HepG2 (cell line): ENCODE data around the gene CHN1. TPM values are rescaled to one million over a fixed set of nuclear protein-coding genes. Genes with fewer than 3 reads are reported as not detected.

Experiments used
- CCAR2 ChIP-seq: fragments of 200-400 bp; formaldehyde crosslinking; optimal IDR thresholded peaks from 2 replicates; pipeline ENCODE3; 2018; ENCODE audit warnings: low read depth, mild to moderate bottlenecking, low read length, moderate library complexity
- GFI1 ChIP-seq: sonication (generic); formaldehyde crosslinking; IDR thresholded peaks from 2 replicates; pipeline ENCODE4 v1.5.0; 2020; ENCODE audit warnings: missing genetic modification reagents, mild to moderate bottlenecking, borderline replicate concordance
- HCFC1 ChIP-seq: fragments of 150-350 bp; IDR thresholded peaks from 2 replicates; pipeline ENCODE4 v1.6.1; 2014; ENCODE audit warnings: low read depth, low read length
- HNRNPUL1 ChIP-seq: fragments of 200-400 bp; formaldehyde crosslinking; IDR thresholded peaks from 2 replicates; pipeline ENCODE4 v1.6.1; 2017; ENCODE audit warnings: low read depth, mild to moderate bottlenecking, low read length, moderate library complexity
- KAT2B ChIP-seq: fragments of 150-350 bp; IDR thresholded peaks from 2 replicates; pipeline ENCODE4 v1.6.1; 2014; ENCODE audit warnings: low read depth, low read length, borderline replicate concordance
- RXRB ChIP-seq: IDR thresholded peaks from 2 replicates; pipeline ENCODE4 v1.6.1; 2016; ENCODE audit warnings: borderline replicate concordance, missing genetic modification reagents, missing compliant biosample characterization
- SIX1 ChIP-seq: sonication (generic); formaldehyde crosslinking; IDR thresholded peaks from 2 replicates; pipeline ENCODE4 v1.4.0; 2020; ENCODE audit warnings: missing genetic modification reagents, borderline replicate concordance
- SNRNP70 ChIP-seq: fragments of 200-400 bp; formaldehyde crosslinking; IDR thresholded peaks from 2 replicates; pipeline ENCODE4 v1.6.1; 2017; ENCODE audit warnings: mild to moderate bottlenecking, low read depth, low read length, moderate library complexity
- ZC3H13 ChIP-seq: sonication (generic); formaldehyde crosslinking; IDR thresholded peaks from 2 replicates; pipeline ENCODE4 v1.8.1; 2023; ENCODE audit warnings: mild to moderate bottlenecking, missing genetic modification reagents, moderate library complexity
- ZIK1 ChIP-seq: sonication (generic); formaldehyde crosslinking; IDR thresholded peaks from 2 replicates; pipeline ENCODE4 v1.5.0; 2020; ENCODE audit warnings: mild to moderate bottlenecking, low read depth, missing genetic modification reagents, borderline replicate concordance
- ZNF264 ChIP-seq: sonication (generic); formaldehyde crosslinking; IDR thresholded peaks from 2 replicates; pipeline ENCODE4 v1.4.0; 2020; ENCODE audit warnings: missing genetic modification reagents
- ZNF550 ChIP-seq: sonication (generic); formaldehyde crosslinking; IDR thresholded peaks from 2 replicates; pipeline ENCODE4 v1.4.0; 2020; ENCODE audit warnings: mild to moderate bottlenecking, missing genetic modification reagents, borderline replicate concordance
- polyA plus RNA-seq, 8 experiments: library from polyadenylated mRNA; depleted of rRNA in 3 of 8; stranded (reverse) in 7 of 8; unstranded in 1 of 8; fragments of >200 nt; fragmentation: Illumina TruSeq in 4 of 8; extraction: Trizol in 4 of 8; gene quantifications; 2 replicates each; pipeline versions ENCODE4 v1.2.1 to v1.2.3, GENCODE V29; 2011 to 2016; ENCODE audit warnings: low read depth in 4 of 8, missing spikeins in 1 of 8, mixed read lengths in 1 of 8; ENCODE audit not compliant: insufficient read depth in 1 of 8
- total RNA-seq, 5 experiments: library from RNA; depleted of rRNA; stranded (reverse); fragments of >200 nt; fragmentation: Illumina TruSeq; extraction: Trizol; gene quantifications; 2 replicates each; pipeline ENCODE4 v1.2.3, GENCODE V29; 2016; ENCODE audit warnings: low read depth in 1 of 5
- TF ChIP-seq, protein P1 (sequence below): sonication (generic); formaldehyde crosslinking; IDR thresholded peaks from 2 replicates; pipeline ENCODE4 v1.5.0; 2020; ENCODE audit warnings: missing genetic modification reagents
- TF ChIP-seq, protein P2 (sequence below): sonication (generic); formaldehyde crosslinking; IDR thresholded peaks from 2 replicates; pipeline ENCODE4 v1.8.1; 2023; ENCODE audit warnings: mild to moderate bottlenecking, missing genetic modification reagents
- TF ChIP-seq, protein P3 (sequence below): sonication (generic); formaldehyde crosslinking; IDR thresholded peaks from 2 replicates; pipeline ENCODE4 v1.4.0; 2020; ENCODE audit warnings: missing genetic modification reagents, borderline replicate concordance
- TF ChIP-seq, protein P4 (sequence below): sonication (generic); formaldehyde crosslinking; IDR thresholded peaks from 2 replicates; pipeline ENCODE4 v1.5.0; 2020; ENCODE audit warnings: mild to moderate bottlenecking, missing genetic modification reagents
- TF ChIP-seq, protein P5 (sequence below): sonication (generic); formaldehyde crosslinking; IDR thresholded peaks from 2 replicates; pipeline ENCODE4; 2020; ENCODE audit warnings: missing genetic modification reagents, mild to moderate bottlenecking, borderline replicate concordance

Gene CHN1
- total and polyA plus RNA-seq, 2 of the 13 experiments (the other 11 are each of a cell fraction or from before 2014, with no cell fraction given) = 2.8 to 3.5 TPM

DNA sequence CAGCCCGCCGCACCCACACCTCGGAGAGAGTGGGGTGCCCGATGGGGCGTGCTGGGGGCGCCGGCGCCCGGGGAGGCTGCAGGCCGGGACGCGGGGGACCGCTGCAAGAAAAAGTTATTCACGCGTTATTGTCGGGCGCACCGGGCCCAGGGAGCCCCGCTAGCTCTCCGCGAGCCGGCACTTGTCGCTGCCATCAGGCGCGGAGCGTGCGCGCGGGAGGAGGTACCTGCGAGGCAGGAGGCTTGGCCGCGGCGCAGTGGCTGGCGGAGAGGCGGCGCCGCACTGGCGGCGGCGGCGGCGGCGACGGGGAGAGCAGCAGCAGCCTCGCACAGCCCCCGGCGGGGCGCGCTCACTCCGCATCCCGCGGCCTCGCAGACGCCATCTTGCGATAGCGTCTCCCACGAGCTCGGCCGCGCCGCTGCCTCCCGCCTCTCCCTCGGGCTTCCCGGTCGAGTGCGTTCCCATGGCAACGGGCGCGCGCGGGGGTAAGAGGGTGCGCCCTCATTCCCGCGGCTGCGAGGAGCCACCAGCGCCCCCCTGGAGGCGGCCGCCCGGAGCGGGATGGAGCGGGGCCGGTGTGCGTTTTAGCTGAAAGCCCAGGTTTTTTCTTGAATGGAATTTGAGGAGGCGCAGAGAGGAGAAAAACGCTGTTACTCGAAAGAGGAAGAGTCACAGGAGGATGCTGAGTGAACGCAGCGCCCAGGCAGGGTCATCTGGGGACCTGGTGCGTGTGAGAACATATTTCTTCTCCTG, at the start of gene CHN1 (continued):
- no peak for TF ChIP-seq SIX1 (CRISPR knock-in tag)
- peak; percentile 69; the same call in 1 of the 2 replicates for TF ChIP-seq RXRB (CRISPR knock-in tag)
- TF ChIP-seq, protein P1, sequence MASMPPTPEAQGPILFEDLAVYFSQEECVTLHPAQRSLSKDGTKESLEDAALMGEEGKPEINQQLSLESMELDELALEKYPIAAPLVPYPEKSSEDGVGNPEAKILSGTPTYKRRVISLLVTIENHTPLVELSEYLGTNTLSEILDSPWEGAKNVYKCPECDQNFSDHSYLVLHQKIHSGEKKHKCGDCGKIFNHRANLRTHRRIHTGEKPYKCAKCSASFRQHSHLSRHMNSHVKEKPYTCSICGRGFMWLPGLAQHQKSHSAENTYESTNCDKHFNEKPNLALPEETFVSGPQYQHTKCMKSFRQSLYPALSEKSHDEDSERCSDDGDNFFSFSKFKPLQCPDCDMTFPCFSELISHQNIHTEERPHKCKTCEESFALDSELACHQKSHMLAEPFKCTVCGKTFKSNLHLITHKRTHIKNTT = no peak
- TF ChIP-seq, protein P2, sequence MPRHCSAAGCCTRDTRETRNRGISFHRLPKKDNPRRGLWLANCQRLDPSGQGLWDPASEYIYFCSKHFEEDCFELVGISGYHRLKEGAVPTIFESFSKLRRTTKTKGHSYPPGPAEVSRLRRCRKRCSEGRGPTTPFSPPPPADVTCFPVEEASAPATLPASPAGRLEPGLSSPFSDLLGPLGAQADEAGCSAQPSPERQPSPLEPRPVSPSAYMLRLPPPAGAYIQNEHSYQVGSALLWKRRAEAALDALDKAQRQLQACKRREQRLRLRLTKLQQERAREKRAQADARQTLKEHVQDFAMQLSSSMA (CRISPR knock-in tag) = no peak
- no peak for TF ChIP-seq HNRNPUL1
- no peak for TF ChIP-seq ZIK1 (CRISPR knock-in tag)
- TF ChIP-seq KAT2B = no peak
- TF ChIP-seq ZNF264 (CRISPR knock-in tag) = no peak
- no peak for TF ChIP-seq SNRNP70
- TF ChIP-seq, protein P3, sequence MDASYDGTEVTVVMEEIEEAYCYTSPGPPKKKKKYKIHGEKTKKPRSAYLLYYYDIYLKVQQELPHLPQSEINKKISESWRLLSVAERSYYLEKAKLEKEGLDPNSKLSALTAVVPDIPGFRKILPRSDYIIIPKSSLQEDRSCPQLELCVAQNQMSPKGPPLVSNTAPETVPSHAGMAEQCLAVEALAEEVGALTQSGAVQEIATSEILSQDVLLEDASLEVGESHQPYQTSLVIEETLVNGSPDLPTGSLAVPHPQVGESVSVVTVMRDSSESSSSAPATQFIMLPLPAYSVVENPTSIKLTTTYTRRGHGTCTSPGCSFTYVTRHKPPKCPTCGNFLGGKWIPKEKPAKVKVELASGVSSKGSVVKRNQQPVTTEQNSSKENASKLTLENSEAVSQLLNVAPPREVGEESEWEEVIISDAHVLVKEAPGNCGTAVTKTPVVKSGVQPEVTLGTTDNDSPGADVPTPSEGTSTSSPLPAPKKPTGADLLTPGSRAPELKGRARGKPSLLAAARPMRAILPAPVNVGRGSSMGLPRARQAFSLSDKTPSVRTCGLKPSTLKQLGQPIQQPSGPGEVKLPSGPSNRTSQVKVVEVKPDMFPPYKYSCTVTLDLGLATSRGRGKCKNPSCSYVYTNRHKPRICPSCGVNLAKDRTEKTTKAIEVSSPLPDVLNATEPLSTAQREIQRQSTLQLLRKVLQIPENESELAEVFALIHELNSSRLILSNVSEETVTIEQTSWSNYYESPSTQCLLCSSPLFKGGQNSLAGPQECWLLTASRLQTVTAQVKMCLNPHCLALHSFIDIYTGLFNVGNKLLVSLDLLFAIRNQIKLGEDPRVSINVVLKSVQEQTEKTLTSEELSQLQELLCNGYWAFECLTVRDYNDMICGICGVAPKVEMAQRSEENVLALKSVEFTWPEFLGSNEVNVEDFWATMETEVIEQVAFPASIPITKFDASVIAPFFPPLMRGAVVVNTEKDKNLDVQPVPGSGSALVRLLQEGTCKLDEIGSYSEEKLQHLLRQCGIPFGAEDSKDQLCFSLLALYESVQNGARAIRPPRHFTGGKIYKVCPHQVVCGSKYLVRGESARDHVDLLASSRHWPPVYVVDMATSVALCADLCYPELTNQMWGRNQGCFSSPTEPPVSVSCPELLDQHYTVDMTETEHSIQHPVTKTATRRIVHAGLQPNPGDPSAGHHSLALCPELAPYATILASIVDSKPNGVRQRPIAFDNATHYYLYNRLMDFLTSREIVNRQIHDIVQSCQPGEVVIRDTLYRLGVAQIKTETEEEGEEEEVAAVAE (CRISPR knock-in tag) = no peak
- no peak for TF ChIP-seq CCAR2
- TF ChIP-seq ZNF550 = no peak
- no peak for TF ChIP-seq ZC3H13 (CRISPR knock-in tag)
- TF ChIP-seq, protein P4, sequence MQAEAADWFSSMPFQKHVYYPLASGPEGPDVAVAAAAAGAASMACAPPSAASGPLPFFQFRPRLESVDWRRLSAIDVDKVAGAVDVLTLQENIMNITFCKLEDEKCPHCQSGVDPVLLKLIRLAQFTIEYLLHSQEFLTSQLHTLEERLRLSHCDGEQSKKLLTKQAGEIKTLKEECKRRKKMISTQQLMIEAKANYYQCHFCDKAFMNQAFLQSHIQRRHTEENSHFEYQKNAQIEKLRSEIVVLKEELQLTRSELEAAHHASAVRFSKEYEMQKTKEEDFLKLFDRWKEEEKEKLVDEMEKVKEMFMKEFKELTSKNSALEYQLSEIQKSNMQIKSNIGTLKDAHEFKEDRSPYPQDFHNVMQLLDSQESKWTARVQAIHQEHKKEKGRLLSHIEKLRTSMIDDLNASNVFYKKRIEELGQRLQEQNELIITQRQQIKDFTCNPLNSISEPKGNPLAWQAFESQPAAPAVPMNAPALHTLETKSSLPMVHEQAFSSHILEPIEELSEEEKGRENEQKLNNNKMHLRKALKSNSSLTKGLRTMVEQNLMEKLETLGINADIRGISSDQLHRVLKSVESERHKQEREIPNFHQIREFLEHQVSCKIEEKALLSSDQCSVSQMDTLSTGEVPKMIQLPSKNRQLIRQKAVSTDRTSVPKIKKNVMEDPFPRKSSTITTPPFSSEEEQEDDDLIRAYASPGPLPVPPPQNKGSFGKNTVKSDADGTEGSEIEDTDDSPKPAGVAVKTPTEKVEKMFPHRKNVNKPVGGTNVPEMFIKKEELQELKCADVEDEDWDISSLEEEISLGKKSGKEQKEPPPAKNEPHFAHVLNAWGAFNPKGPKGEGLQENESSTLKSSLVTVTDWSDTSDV (CRISPR knock-in tag) = no peak
- TF ChIP-seq GFI1 = no peak
- TF ChIP-seq, protein P5, sequence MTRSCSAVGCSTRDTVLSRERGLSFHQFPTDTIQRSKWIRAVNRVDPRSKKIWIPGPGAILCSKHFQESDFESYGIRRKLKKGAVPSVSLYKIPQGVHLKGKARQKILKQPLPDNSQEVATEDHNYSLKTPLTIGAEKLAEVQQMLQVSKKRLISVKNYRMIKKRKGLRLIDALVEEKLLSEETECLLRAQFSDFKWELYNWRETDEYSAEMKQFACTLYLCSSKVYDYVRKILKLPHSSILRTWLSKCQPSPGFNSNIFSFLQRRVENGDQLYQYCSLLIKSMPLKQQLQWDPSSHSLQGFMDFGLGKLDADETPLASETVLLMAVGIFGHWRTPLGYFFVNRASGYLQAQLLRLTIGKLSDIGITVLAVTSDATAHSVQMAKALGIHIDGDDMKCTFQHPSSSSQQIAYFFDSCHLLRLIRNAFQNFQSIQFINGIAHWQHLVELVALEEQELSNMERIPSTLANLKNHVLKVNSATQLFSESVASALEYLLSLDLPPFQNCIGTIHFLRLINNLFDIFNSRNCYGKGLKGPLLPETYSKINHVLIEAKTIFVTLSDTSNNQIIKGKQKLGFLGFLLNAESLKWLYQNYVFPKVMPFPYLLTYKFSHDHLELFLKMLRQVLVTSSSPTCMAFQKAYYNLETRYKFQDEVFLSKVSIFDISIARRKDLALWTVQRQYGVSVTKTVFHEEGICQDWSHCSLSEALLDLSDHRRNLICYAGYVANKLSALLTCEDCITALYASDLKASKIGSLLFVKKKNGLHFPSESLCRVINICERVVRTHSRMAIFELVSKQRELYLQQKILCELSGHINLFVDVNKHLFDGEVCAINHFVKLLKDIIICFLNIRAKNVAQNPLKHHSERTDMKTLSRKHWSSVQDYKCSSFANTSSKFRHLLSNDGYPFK (CRISPR knock-in tag) = no peak
- TF ChIP-seq HCFC1 = no peak
